ENCODE measurements around the gene PLD6. TPM values are rescaled to one million over a fixed set of nuclear protein-coding genes. Genes with fewer than 3 reads are reported as not detected.

PLD6 gene
- total RNA-seq, 1 experiment from 2014 or later: 1.2 TPM

DNA sequence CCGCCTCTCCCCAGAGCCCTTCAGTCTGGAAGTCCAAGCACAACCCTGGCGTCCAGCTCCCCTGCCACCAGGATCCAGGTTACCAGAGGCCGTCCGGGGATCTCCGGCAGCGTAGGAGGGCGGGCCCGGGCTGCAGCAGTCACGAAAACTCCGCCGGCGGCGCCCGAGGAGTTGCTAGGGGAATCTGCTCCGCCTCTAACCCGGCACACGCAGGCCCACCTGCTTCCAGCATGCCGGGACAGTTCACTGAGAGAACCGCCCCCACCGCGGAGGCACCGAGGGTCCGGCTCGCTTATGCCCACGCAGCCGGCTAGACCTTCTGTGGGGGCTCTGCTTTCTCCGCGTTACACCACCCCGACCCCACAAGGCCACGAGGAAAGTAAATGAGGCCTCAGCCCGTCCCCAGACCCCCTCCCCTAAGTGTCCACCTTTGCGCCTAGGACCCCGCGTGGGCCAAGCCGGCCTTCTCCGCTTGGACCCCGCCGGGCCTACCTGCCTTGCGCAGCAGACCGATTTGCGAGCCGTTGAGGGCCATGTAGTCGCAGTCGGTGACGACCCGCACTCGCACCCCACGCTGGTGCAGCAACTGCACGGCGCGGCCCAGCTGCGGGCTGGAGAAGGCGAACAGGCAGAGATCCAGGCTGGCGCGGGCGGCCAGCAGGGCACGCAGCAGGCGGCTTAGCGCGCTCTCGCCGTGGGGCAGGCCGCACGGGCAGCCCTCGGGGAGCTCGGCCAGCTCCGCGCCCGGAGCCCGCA lies 587 bp downstream of the PLD6 start:
- no peaks in the 10 kb centered on the region for H3K4me1 Mint-ChIP-seq
- H3K27ac Mint-ChIP-seq: no peak overlapping the region
- H3K36me3 Mint-ChIP-seq: no peaks in the 10 kb centered on the region
- DNase-seq (ENCODE audit: low spot score): peak; percentile 69
- no peaks in the 10 kb centered on the region for H3K9me3 Mint-ChIP-seq
- ChIA-PET CTCF (interaction anchor here (1.1 to 3.2 kb wide), 2 partner anchors 64 to 214 kb away, joined by 3 to 14 read pairs; no protein-coding TSS in a partner anchor), POLR2A (no interaction called here)
- peak overlapping the region; percentile 68 for H3K4me3 Mint-ChIP-seq
- TF ChIP-seq, protein P1, sequence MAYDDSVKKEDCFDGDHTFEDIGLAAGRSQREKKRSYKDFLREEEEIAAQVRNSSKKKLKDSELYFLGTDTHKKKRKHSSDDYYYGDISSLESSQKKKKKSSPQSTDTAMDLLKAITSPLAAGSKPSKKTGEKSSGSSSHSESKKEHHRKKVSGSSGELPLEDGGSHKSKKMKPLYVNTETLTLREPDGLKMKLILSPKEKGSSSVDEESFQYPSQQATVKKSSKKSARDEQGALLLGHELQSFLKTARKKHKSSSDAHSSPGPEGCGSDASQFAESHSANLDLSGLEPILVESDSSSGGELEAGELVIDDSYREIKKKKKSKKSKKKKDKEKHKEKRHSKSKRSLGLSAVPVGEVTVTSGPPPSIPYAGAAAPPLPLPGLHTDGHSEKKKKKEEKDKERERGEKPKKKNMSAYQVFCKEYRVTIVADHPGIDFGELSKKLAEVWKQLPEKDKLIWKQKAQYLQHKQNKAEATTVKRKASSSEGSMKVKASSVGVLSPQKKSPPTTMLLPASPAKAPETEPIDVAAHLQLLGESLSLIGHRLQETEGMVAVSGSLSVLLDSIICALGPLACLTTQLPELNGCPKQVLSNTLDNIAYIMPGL (CRISPR knock-in tag; IDR thresholded peaks at IDR 0.05): peak; percentile 42; the same call in 1 of the 2 replicates
- TF ChIP-seq CREB1 (CRISPR knock-in tag; IDR thresholded peaks at IDR 0.05) (0 out of 2 replicates have a peak, but pooled peaks have one; percentile 46), FOXK1 (CRISPR knock-in tag; IDR thresholded peaks at IDR 0.05) (no peak)
- TF ChIP-seq, protein P2, sequence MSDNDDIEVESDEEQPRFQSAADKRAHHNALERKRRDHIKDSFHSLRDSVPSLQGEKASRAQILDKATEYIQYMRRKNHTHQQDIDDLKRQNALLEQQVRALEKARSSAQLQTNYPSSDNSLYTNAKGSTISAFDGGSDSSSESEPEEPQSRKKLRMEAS (CRISPR knock-in tag; IDR thresholded peaks at IDR 0.05): 0 out of 2 replicates have a peak, but pooled peaks have one; percentile 38
- ATAC-seq: peak; percentile 70
- peaks cover 7% of the 10 kb centered on the region for H3K27me3 Mint-ChIP-seq (ENCODE audit: low read depth)

DNA sequence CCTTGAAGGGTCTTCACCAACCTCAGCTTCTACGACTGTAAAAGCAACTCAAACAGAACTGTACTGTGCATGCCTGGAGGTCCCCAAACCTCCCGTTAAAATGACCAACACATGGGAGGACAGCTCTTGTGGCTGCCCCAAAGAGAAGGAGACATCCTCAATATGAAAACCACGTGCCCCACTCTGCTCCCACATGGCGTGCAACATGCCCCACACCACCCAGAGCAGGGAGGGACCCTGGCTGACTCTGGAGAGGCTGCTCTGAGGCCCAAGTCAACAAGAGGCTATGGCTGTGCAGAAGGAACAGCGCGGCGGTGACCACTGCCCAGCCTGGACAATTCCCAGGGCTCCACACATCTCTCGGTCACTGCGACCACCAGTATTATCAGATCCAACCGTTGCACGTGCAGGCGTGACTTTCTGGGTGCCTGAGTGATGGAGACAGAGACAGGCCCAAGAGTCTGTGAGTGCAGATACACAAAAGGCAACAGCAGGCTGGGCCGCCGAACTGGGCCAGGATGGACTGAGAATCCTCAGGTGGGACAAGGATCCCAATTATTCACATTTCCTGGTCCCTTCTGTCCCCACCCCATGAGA lies 1.4 kb downstream of the PLD6 start:
- DNase-seq (ENCODE audit: low spot score): no peak
- ATAC-seq: no peak
- POLR2A ChIA-PET: no interaction called here
- TF ChIP-seq, protein P3, sequence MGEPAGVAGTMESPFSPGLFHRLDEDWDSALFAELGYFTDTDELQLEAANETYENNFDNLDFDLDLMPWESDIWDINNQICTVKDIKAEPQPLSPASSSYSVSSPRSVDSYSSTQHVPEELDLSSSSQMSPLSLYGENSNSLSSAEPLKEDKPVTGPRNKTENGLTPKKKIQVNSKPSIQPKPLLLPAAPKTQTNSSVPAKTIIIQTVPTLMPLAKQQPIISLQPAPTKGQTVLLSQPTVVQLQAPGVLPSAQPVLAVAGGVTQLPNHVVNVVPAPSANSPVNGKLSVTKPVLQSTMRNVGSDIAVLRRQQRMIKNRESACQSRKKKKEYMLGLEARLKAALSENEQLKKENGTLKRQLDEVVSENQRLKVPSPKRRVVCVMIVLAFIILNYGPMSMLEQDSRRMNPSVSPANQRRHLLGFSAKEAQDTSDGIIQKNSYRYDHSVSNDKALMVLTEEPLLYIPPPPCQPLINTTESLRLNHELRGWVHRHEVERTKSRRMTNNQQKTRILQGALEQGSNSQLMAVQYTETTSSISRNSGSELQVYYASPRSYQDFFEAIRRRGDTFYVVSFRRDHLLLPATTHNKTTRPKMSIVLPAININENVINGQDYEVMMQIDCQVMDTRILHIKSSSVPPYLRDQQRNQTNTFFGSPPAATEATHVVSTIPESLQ (CRISPR knock-in tag; IDR thresholded peaks at IDR 0.05): no peak
- TF ChIP-seq, protein P4, sequence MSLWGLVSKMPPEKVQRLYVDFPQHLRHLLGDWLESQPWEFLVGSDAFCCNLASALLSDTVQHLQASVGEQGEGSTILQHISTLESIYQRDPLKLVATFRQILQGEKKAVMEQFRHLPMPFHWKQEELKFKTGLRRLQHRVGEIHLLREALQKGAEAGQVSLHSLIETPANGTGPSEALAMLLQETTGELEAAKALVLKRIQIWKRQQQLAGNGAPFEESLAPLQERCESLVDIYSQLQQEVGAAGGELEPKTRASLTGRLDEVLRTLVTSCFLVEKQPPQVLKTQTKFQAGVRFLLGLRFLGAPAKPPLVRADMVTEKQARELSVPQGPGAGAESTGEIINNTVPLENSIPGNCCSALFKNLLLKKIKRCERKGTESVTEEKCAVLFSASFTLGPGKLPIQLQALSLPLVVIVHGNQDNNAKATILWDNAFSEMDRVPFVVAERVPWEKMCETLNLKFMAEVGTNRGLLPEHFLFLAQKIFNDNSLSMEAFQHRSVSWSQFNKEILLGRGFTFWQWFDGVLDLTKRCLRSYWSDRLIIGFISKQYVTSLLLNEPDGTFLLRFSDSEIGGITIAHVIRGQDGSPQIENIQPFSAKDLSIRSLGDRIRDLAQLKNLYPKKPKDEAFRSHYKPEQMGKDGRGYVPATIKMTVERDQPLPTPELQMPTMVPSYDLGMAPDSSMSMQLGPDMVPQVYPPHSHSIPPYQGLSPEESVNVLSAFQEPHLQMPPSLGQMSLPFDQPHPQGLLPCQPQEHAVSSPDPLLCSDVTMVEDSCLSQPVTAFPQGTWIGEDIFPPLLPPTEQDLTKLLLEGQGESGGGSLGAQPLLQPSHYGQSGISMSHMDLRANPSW (CRISPR knock-in tag; conservative IDR thresholded peaks at IDR 0.05; ENCODE audit: low read depth): no peak
- TF ChIP-seq ZNF263 (CRISPR knock-in tag; IDR thresholded peaks at IDR 0.05; ENCODE audit: low read depth) (no peak), KAT7 (CRISPR knock-in tag; IDR thresholded peaks at IDR 0.05; ENCODE audit: borderline replicate concordance) (no peak), FOXP1 (CRISPR knock-in tag; IDR thresholded peaks at IDR 0.05; ENCODE audit: borderline replicate concordance) (no peak), ATF1 (CRISPR knock-in tag; IDR thresholded peaks at IDR 0.05) (no peak), ZNF416 (CRISPR knock-in tag; IDR thresholded peaks at IDR 0.05) (no peak), ZNF138 (CRISPR knock-in tag; conservative IDR thresholded peaks at IDR 0.05) (no peak)
- TF ChIP-seq, protein P5, sequence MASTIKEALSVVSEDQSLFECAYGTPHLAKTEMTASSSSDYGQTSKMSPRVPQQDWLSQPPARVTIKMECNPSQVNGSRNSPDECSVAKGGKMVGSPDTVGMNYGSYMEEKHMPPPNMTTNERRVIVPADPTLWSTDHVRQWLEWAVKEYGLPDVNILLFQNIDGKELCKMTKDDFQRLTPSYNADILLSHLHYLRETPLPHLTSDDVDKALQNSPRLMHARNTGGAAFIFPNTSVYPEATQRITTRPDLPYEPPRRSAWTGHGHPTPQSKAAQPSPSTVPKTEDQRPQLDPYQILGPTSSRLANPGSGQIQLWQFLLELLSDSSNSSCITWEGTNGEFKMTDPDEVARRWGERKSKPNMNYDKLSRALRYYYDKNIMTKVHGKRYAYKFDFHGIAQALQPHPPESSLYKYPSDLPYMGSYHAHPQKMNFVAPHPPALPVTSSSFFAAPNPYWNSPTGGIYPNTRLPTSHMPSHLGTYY (CRISPR knock-in tag; IDR thresholded peaks at IDR 0.05): no peak
- CTCF ChIA-PET: interaction anchor here (1.1 to 3.2 kb wide), 2 partner anchors 63 to 213 kb away, joined by 3 to 14 read pairs; no protein-coding TSS in a partner anchor
- H3K36me3 Mint-ChIP-seq: no peaks in the 10 kb centered on the region
- peak overlapping the region; percentile 68 for H3K4me3 Mint-ChIP-seq
- no peak overlapping the region for H3K27ac Mint-ChIP-seq
- H3K27me3 Mint-ChIP-seq (ENCODE audit: low read depth): peaks cover 7% of the 10 kb centered on the region
- H3K4me1 Mint-ChIP-seq: no peaks in the 10 kb centered on the region
- H3K9me3 Mint-ChIP-seq: no peaks in the 10 kb centered on the region

All from WTC11 (cell line).